ENCODE results near the gene FUOM.
"Not testable (repeated sequence)": the region's sequence is repeated elsewhere in the genome, so short reads cannot be mapped to it uniquely, and the experiment has no call there.

The FUOM gene

DNA sequence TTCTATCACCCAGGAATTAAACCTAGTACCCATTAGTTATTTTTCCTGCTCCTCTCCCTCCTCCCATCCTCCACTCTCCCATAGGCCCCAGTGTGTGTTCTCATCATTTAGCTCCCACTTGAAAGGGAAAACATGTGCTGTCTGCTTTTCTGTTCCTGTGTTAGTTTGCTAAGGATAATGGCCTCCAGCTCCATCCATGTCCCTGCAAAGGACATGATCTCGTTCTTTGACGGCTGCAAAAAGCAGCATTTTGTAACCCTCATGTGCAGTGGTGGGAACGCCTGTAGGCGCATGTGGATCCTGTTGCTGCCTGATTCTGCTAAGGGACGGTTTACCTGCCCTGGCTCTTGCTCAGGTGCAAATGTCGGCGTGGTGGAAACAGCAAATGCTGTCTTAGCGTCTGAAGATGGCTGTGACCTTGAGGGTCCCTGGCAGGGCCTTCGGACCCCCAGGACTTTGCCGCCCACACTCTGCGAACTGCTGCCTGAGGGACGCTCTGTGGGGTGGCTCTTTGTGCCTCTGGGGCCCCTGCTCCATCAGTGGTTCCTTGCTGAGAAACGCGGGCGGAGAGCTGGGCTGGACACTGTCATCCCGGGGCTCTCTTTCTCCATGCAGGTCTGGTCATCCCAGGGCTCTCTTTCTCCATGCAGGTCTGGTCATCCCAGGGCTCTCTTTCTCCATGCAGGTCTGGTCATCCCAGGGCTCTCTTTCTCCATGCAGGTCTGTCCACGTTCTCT is 30.6 kb upstream of the FUOM start:
- DNase-seq: no peak

DNA sequence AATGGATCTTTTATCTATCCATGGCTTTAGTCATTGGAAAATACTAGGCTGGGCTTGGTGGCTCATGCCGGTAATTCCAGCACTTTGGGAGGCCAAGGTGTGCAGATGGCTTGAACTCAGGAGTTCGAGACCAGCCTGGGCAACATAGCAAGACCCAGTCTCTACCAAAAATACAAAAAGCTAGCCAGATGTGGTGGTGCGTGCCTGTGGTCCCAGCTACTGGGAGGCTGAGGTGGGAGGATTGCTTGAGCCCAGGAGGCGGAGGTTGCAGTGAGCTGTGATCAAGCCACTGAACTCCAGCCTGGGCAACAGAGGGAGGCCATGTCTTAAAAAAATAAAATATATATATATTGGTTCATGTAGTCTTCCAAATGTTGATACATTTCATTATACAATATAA is 29.1 kb upstream of the FUOM start:
- not testable (repeated sequence) for DNase-seq

DNA sequence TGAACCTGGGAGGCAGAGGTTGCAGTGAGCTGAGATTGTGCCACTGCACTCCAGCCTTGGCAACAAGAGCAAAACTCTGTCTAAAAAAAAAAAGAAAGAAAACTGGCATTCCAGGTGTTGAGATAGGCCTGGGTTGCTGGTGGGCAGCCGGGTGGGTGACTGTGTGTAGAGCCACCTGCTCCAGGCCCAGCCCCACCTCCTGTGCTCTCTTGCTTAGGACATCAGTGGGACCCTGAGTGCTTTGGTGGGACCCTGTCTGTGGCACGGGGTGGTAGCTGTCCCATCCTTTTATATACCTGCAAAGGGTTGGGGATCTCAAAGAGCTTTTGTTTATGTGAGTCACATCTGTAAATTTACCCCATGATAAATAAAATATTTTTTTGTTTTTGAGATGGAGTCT is 27.4 kb upstream of the FUOM start:
- no peak for DNase-seq

GRCh38 chr10:133384071-133384470 is 26.3 kb upstream of the FUOM start:
- no peak for DNase-seq

DNA sequence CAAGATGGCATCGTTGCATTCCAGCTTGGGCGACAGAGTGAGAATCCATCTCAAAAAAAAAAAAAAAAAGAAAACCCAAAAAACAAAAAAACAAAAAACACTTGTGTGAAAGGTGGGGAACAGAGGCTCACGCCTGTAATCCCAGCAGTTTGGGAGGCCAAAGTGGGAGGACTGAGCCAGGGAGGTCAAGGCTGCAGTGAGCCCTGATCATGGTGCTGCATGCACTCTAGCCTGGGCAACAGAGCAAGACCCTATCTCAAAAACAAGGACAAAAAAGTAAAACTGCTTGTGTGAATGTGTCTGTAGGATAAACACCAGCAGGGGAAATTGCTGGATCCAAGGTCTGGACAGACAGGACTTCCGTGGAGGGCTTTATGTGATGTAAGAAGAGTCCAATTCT is 25.7 kb upstream of the FUOM start:
- DNase-seq: no peak

DNA sequence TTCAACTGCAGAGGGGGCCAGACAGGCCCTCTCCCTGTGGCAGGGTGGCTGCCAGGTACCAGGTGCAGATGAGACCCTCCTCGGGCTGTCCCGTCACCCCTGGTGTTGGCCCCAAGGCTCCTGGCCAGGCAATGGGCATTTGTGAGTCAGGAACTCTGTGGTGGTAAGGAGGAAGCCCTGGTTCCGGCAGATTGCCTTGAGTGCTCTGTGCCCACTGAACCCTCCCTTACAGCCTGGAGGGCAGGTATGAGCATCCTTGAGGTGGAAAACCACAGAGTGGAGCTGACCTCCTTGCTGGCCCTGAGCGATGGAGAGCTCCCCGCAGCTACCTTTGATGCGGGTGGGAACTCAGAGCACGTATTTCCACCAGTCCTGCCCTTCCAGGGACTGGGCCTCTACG is 23.2 kb upstream of the FUOM start:
- no peak for DNase-seq

GRCh38 chr10:133379801-133380666 is 22.2 kb upstream of the FUOM start:
- DNase-seq: no peak

DNA sequence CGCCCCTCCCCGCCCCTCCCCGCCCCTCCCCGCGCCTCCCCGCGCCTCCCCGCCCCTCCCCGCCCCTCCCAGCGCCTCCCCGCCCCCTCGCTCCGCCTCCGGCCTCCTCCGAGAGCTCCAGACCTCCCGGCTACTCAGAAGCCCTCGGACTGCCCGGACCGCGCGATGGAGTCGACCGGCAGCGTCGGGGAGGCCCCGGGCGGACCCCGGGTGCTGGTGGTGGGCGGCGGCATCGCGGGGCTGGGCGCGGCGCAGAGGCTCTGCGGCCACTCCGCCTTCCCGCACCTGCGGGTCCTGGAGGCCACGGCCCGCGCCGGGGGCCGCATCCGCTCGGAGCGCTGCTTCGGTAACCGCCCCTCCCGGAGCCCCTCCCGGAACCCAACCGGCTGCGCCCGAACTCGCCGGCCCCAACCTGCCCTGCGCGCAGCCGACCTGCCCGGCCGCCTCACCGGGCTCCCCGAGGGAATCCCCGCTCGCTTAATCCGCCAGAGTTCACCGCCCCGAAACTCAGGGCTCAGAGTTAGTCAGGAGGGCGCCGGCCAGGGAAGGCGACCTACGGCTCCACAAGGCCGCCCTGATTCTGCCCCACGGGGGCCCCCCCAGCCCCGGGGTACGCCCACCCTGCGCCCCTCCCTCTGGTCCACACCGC is 21.5 kb upstream of the FUOM start, which contains the start of gene PAOX:
TSS of gene PAOX (plus strand) at position 111 of the 649 bp plus-strand sequence. CDS start at position 166, 55 bp downstream.
- DNase-seq: peak; percentile 69

DNA sequence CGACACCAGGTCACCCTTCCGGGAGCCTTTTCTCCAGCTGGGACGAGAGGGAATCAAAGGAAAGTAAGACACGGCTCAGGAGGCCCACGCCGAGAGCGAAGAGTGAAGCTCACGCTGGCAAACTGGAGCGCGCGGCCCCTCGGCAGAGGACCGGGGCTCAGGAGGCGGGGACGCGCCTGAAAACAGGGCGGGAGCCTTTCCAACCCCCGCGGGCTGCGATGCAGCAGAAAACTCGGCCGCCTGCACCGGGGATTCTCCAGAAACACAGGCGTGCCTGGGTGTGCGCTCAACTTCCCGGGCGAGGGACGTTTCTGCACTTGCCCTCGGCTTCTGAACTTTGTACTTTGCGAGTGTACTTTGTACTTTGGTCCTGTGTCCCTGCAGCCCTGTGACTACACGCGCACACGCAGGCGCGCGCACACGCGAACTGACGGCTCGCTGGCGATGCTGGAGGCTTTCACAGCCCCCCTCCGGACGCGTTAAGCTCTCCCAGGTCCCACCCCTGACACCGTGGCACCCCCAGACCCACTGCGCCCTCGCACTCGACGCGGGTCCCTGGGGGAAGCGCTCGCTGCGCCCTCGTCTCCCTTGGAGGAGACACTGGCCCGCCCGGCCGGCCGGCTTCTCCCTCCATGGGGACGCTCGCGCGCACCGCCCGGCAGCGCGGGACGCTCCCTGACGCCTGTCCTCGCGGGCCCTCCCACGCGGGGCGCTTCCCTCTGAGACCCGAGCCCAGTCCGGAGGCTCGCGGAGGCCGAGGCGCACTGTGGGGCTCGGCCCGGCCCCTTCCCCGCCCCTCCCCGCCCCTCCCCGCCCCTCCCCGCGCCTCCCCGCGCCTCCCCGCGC is 20.7 kb upstream of the FUOM start:
- DNase-seq: peak; percentile 65

DNA sequence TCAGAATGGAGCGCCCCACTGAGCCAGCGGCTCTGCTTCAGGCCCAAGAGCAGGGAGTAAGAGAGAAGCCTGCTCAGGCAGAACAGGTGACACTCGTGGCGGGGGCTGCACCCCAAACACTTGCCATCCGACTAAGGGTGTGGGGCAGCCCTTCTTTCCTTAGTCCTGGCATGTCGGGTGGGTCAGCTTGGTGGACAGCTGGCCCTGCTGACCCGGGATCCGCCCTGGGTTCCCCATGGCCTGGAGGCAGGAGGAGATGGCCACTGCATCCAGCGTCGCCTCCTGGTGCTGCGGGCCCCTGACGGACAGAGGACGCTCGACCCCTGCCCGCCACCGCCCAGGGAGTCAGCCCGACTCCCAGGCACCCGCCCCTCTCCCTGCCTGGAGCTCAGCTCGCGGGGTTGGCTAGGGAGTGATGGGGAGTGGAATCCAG is 20.0 kb upstream of the FUOM start:
- no peak for DNase-seq

- DNase-seq: no peak
Observed at GRCh38 chr10:133377025-133377817, 19.4 kb upstream of the FUOM start.

- not testable (repeated sequence) for DNase-seq
Observed at GRCh38 chr10:133376183-133376582, 18.4 kb upstream of the FUOM start.

DNA sequence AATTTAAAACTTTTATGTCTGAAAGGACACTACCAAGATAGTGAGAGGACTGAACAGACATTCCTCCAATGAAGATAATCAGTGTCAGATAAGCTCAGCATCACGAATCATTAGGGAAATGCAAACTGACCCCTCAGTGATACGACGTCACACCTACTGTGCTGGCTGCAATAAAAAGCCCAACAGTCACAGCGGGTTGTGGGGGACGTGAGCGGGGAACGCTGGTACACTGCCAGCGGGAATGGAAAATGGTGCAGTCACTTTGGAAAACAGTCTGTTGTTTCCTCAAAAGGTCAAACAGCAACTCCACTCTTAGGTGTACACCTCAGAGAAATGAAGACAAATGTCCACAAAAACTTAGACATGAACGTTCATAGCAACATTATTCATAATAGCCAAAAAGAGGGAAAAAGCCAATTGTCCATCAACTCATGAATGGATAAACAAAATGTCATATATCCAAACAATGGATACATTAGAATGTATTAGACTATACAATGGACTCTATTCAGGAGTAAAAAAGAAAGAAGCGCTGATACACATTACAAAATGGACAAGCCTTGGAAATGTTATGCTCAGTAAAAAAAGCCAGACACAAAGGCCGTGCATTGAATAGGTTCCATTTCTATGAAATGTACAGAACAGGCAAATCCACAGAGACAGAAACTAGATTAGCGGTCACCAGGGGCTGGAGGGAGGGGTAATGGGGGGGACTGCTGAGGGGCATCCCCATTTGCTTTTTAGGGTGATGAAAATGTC is 17.7 kb upstream of the FUOM start:
- DNase-seq: no peak

- peak; percentile 96 for DNase-seq
Observed at GRCh38 chr10:133373174-133374090, 15.6 kb upstream of the FUOM start, which contains the start of gene ECHS1. Gene ECHS1, minus strand, starts transcription at chr10:133373354. Its CDS starts 21 bp downstream, at chr10:133373333.

- DNase-seq: no peak
Observed at GRCh38 chr10:133372507-133372906, 14.7 kb upstream of the FUOM start.

DNA sequence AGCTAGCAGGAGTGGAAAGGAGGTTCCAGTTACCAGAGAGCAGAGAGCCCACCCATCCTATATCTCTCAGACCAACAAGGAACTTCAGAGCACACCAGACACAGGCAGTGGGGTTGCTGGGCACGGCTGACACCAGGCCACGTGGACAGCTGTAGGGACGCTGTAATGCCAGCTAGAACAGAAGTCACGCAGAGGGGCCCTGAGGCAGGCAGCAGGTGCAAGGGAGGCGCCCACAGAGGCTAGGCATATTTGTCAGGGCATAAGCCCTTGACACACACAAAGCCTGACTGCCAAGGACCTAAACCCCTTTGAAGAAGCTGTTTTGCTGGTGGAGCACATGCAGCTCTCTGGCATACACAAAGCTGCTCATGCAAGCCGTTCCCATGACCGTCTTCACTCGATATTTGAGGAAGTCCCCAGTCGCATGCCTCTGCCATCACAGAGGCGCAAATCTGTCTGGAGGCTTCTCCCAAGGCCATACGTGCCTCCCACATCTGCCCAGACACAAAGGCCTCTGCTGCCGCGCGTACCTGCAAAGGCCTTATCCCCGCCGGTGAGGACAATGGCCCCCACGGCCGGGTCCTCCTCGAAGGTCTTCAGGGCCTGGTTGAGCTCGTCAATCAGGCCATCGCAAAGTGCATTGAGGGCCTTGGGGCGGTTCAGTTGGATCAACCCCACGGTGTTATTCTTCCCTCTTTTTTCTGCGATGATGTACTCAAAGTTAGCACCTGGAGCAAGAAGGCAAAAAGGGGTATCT is 12.4 kb upstream of the FUOM start:
- DNase-seq: no peak

GRCh38 chr10:133368153-133368552 is 10.3 kb upstream of the FUOM start:
- DNase-seq: no peak

DNA sequence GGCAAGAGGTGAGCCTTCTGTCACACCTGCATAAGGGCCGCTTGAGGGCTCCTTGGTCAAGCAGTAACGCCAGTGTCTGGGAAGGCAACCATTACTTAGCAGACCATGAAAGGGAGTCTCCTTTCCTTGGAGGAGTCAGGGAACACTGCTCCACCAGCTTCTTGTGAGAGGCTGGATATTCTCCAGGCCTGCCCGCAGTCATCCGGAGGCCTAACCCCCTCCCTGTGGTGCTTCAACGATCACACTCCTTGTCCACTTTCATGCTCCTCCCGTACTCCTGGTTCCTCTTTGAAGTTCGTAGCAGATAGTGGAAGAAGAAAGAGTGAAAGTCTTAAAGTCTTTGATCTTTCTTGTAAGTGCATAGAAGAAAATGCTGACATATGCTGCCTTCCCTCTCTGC is 9.6 kb upstream of the FUOM start:
- not testable (repeated sequence) for DNase-seq

DNA sequence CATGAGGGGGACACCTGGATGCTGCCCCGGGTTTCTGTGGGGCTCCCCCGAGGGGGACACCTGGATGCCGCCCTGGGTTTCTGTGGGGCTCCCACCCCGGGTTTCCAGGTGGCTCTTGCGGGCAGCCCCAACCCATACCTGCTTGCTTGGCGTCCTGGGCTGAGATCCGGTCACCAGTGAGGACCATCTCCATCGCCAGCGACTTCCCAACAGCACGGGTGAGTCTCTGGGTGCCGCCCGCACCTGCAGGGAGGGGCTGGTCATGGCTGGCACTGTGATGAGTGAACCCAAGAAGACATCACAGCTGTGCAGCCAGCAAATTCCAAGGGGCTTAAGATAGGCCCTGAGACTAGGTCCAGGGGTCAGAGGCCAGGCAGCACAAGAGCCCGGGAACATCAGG is 8.9 kb upstream of the FUOM start:
- no peak for DNase-seq

Data from stimulated activated CD4-positive, alpha-beta T cell treated with anti-CD3 and anti-CD28 coated beads, Interleukin-4, amount 100 ng/mL, for 1 hour (primary cell).